Activated CD8-positive, alpha-beta memory T cell treated with anti-CD3 and anti-CD28 coated beads, Interleukin-2, amount 10 ng/mL, durations not matched to agents 7 days and 5 days (primary cell): Measurements from ENCODE around the gene IMMP2L. TPM values are rescaled to one million over a fixed set of nuclear protein-coding genes. Genes with fewer than 3 reads are reported as not detected.

Source experiments
- ATAC-seq: fragments of 150-1000 bp; cut with Tn5 transposase; one replicate; pipeline ENCODE4 v1.10.0; 2021; ENCODE audit warnings: moderate library complexity
- CTCF ChIA-PET: fragments of 350-600 bp; sonication (Branson Sonifier 250); formaldehyde crosslinking; loops from one replicate; lab custom pipeline; 2021; ENCODE audit warnings: antibody characterized with exemption; lab: Charles Lee
- DNase-seq: peaks from one replicate; pipeline ENCODE4 v3.0.0-alpha.2; 2020
- H3K27ac Mint-ChIP-seq: one replicate; pipeline ENCODE4 v1.8.0; 2021; ENCODE audit warnings: mild to moderate bottlenecking, mixed read lengths
- H3K27me3 Mint-ChIP-seq: one replicate; pipeline ENCODE4 v1.8.0; 2021; ENCODE audit warnings: mixed read lengths
- H3K36me3 Mint-ChIP-seq: one replicate; pipeline ENCODE4 v1.8.0; 2021; ENCODE audit warnings: mild to moderate bottlenecking, mixed read lengths
- H3K4me1 Mint-ChIP-seq: one replicate; pipeline ENCODE4 v1.8.0; 2021; ENCODE audit warnings: mixed read lengths
- H3K4me3 Mint-ChIP-seq: one replicate; pipeline ENCODE4 v1.8.0; 2021; ENCODE audit warnings: mild to moderate bottlenecking, moderate library complexity, mixed read lengths
- H3K9me3 Mint-ChIP-seq: one replicate; pipeline ENCODE4 v1.8.0; 2022; ENCODE audit warnings: low read depth, mixed read lengths
- total RNA-seq, 2 experiments: library from RNA; stranded (reverse); gene quantifications; one replicate each; pipeline ENCODE4 v1.2.3, GENCODE V29; 2021

IMMP2L gene
- total RNA-seq, 2 experiments from 2014 or later = 11.5 to 13.1 TPM

DNA sequence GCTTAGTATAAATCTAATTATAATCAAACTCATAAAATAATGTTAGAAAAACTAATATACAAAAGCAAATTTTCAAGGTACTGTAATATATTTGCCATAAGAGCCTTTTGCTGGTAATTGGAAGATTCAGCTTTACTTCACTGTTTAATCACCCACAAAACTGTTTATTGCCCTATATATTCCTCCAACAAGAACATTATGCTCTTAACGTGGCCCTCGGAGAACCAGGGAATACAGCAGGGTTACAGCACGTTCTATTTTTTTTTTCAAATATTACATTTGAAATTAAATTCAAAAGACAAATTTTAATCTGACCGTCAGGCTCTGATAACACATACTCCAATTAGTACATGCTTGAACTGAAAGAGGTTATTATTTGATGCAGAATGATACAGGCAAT is 807.6 kb downstream of the IMMP2L start:
- DNase-seq = no peak
- CTCF ChIA-PET = no interaction called here
- no peak overlapping the region for H3K4me3 Mint-ChIP-seq
- no peak overlapping the region for H3K27ac Mint-ChIP-seq
- no peaks in the 10 kb centered on the region for H3K36me3 Mint-ChIP-seq
- no peaks in the 10 kb centered on the region for H3K27me3 Mint-ChIP-seq
- no peak for ATAC-seq
- no peaks in the 10 kb centered on the region for H3K9me3 Mint-ChIP-seq
- H3K4me1 Mint-ChIP-seq = no peaks in the 10 kb centered on the region

DNA sequence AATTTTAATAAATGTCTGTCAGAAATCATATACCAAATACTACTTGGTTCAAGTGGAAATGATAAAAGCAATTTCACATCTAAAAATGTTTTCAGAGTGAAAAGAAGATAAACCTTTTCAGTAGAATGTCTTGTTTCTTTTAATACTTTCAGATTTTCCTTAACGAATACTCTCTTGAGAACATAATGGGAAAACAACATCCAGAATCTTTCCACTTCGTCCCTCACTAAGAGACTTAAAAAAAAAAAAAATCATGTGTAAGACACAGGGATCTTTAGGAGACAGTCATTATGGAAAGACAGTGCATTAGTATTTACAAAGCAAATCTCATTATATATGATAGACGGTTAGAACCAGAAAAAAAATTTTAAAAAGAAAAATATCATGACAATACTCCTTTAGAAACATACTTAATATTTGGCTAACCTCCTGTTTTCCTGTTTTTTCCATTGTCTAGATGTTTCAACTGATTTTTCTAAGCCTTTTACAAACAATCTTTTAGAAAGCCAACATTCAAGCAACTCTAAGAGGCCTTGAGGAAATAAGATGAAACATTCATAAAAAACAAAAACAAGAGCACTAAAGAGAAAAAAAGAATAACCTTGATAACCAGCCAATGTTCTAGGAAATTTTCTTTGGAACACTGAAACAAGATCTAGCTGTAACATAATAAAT is 811.2 kb downstream of the IMMP2L start:
- ATAC-seq (no peak), DNase-seq (no peak)
- Mint-ChIP-seq H3K9me3 (no peaks in the 10 kb centered on the region), H3K4me1 (no peaks in the 10 kb centered on the region), H3K36me3 (no peaks in the 10 kb centered on the region), H3K27ac (no peak overlapping the region), H3K4me3 (no peak overlapping the region), H3K27me3 (no peaks in the 10 kb centered on the region)
- CTCF ChIA-PET = no interaction called here

GRCh38 chr7:110733221-110733620 is 829.1 kb downstream of the IMMP2L start:
- peaks cover 4% of the 10 kb centered on the region for H3K4me1 Mint-ChIP-seq
- DNase-seq (no peak), ATAC-seq (no peak)
- H3K9me3 Mint-ChIP-seq = no peaks in the 10 kb centered on the region
- CTCF ChIA-PET = no interaction called here
- no peak overlapping the region for H3K4me3 Mint-ChIP-seq
- H3K27me3 Mint-ChIP-seq = no peaks in the 10 kb centered on the region
- H3K36me3 Mint-ChIP-seq = peaks cover 2% of the 10 kb centered on the region
- H3K27ac Mint-ChIP-seq = no peak overlapping the region

DNA sequence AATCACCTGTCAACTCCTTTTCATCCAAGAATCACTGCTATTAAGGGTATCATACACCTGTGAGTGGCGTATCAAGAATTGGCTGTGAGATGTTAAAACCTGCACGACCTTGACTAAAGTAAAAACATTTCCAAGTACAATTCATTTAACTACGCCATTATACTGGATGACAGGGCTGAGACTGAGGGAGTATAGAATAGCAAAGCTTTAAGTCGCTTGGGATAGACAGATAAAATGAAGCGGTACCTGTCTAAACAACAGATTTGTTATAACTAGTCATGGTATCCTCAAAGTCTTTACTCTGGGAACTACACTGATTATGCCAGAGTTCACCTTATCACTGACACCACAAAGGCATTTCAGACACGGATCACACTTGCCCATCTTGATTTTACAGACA is 837.5 kb downstream of the IMMP2L start:
- H3K4me3 Mint-ChIP-seq = no peak overlapping the region
- CTCF ChIA-PET = no interaction called here
- H3K4me1 Mint-ChIP-seq = no peaks in the 10 kb centered on the region

GRCh38 chr7:110721395-110721794 is 840.9 kb downstream of the IMMP2L start:
- CTCF ChIA-PET = no interaction called here
- Mint-ChIP-seq H3K4me1 (no peaks in the 10 kb centered on the region), H3K36me3 (no peaks in the 10 kb centered on the region), H3K9me3 (no peaks in the 10 kb centered on the region), H3K27me3 (no peaks in the 10 kb centered on the region), H3K27ac (no peak overlapping the region), H3K4me3 (no peak overlapping the region)
- DNase-seq (no peak), ATAC-seq (no peak)

More for the DNA sequence above, 837.5 kb downstream of the IMMP2L start:
- Mint-ChIP-seq H3K27me3 (no peaks in the 10 kb centered on the region), H3K9me3 (no peaks in the 10 kb centered on the region), H3K36me3 (no peaks in the 10 kb centered on the region), H3K27ac (no peak overlapping the region)
- DNase-seq = no peak
- no peak for ATAC-seq

DNA sequence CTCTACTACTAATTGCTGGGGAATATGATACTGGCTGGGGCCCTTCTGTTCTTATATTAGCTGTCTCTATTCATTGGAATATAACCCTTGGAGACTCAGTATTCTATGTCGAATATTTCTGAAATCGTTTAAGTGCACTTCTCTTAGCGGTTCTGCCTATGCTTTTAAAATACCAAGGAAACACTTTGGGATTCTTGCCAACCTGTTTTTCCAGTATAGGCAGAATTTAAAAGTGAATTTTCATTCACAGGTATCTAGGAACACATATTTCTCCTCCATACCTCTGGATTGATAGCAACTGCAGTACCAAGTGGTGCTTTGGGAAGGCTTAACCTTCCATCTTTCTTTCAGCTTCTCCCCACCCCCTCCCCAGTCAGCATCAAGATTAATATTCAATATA is 841.7 kb downstream of the IMMP2L start:
- DNase-seq = no peak
- no peak overlapping the region for H3K27ac Mint-ChIP-seq
- no peaks in the 10 kb centered on the region for H3K4me1 Mint-ChIP-seq
- ATAC-seq = no peak
- CTCF ChIA-PET = no interaction called here
- H3K36me3 Mint-ChIP-seq = no peaks in the 10 kb centered on the region
- peaks cover under 1% of the 10 kb centered on the region for H3K9me3 Mint-ChIP-seq
- no peaks in the 10 kb centered on the region for H3K27me3 Mint-ChIP-seq
- no peak overlapping the region for H3K4me3 Mint-ChIP-seq

DNA sequence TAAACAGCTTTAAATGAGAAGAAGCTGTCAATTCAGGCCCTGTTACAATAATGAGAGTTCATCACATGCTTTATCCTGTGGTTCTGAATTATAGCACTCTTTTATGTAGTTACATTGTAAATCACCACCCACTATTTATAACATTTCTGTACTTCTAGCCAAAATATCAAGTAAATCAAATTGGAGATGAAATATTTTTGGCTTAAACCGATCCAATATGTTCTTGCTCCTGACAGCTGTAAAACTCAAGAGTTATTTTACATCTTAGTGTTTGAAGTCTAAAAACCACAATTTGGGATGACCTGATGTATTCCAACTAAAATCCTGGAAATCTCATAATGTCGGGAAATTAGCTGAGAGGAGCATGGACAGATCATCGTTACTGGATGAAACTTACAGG is 842.6 kb downstream of the IMMP2L start:
- peaks cover 1% of the 10 kb centered on the region for H3K36me3 Mint-ChIP-seq
- H3K4me1 Mint-ChIP-seq = no peaks in the 10 kb centered on the region
- H3K9me3 Mint-ChIP-seq = peaks cover 3% of the 10 kb centered on the region
- CTCF ChIA-PET = no interaction called here
- DNase-seq (no peak), ATAC-seq (no peak)
- H3K27me3 Mint-ChIP-seq = no peaks in the 10 kb centered on the region
- no peak overlapping the region for H3K27ac Mint-ChIP-seq
- no peak overlapping the region for H3K4me3 Mint-ChIP-seq

GRCh38 chr7:110718503-110719205 is 843.6 kb downstream of the IMMP2L start:
- DNase-seq (no peak), ATAC-seq (no peak)
- H3K4me1 Mint-ChIP-seq = no peaks in the 10 kb centered on the region
- H3K9me3 Mint-ChIP-seq = peaks cover 5% of the 10 kb centered on the region
- no peaks in the 10 kb centered on the region for H3K27me3 Mint-ChIP-seq
- no peak overlapping the region for H3K4me3 Mint-ChIP-seq
- H3K27ac Mint-ChIP-seq = no peak overlapping the region
- CTCF ChIA-PET = no interaction called here
- H3K36me3 Mint-ChIP-seq = peaks cover 1% of the 10 kb centered on the region

DNA sequence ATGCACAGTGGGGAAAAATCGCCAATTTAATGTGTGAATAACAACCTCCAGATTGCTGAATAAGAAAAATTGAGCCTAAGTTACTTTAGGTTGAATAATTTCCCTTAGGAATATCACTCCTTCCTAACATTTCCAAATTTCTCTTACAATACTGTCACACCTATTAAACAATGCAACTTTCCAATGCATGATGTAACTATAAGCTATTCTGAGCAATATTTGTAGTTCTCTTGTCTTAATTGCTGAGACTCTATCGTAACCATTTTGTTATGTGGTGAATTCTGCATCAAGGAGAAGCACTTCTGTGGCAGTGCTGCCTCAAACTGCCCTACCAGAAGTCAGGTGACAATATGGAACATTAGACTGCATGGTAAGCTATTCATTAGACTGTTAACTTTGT is 858.1 kb downstream of the IMMP2L start:
- DNase-seq (no peak), ATAC-seq (no peak)
- no peaks in the 10 kb centered on the region for H3K9me3 Mint-ChIP-seq
- H3K4me3 Mint-ChIP-seq = no peak overlapping the region
- H3K27me3 Mint-ChIP-seq = no peaks in the 10 kb centered on the region
- no peaks in the 10 kb centered on the region for H3K36me3 Mint-ChIP-seq
- H3K27ac Mint-ChIP-seq = no peak overlapping the region
- CTCF ChIA-PET = no interaction called here
- no peaks in the 10 kb centered on the region for H3K4me1 Mint-ChIP-seq

DNA sequence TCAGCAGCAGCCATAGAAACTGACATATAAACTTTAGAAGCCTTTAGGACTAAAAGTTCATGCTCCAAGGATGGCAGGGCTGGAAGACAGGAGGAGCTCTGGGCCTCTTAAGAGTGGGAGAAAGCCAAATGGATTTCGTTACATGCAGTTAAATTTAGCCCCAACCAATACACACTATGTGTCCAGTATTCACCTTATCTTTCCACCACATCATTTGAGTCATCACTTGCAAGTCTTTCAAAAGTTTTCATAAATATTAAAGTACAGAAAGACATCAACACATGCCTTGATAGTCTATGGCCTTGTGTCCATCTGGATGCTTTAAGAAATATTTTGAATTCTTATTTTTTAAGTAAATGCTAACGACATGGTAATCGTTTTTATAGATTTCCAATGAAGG is 863.7 kb downstream of the IMMP2L start:
- H3K4me3 Mint-ChIP-seq = no peak overlapping the region
- CTCF ChIA-PET = no interaction called here
- no peaks in the 10 kb centered on the region for H3K9me3 Mint-ChIP-seq
- no peak overlapping the region for H3K27ac Mint-ChIP-seq
- ATAC-seq = no peak
- H3K27me3 Mint-ChIP-seq = no peaks in the 10 kb centered on the region
- DNase-seq = no peak
- no peaks in the 10 kb centered on the region for H3K36me3 Mint-ChIP-seq
- H3K4me1 Mint-ChIP-seq = no peaks in the 10 kb centered on the region

- Mint-ChIP-seq H3K4me3 (no peak overlapping the region), H3K4me1 (no peaks in the 10 kb centered on the region)
These were observed 868.9 kb downstream of the IMMP2L start for GRCh38 chr7:110693344-110693743.

DNA sequence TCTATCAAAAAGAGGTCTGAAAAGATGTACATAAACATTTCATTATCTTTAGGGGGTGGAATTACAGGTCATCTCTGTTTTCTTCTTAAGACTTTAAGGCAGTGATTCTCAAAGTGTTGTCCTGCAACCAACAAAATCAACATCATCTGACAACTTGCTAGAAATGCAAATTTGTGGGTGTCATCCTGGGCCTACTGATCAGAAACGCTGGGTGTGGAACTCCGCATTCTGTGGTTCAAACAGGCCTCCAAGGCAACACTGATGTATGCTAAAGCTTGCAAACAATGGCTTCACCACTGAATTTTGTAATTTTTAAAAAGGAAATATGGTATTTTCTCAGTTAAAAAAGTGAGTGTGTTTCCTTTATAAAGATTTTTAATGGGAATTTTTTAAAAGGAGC is 873.4 kb downstream of the IMMP2L start:
- H3K9me3 Mint-ChIP-seq = peaks cover 3% of the 10 kb centered on the region
- DNase-seq (no peak), ATAC-seq (no peak)
- H3K27me3 Mint-ChIP-seq = no peaks in the 10 kb centered on the region
- no peaks in the 10 kb centered on the region for H3K36me3 Mint-ChIP-seq
- no peak overlapping the region for H3K27ac Mint-ChIP-seq
- no peaks in the 10 kb centered on the region for H3K4me1 Mint-ChIP-seq
- CTCF ChIA-PET = no interaction called here
- H3K4me3 Mint-ChIP-seq = no peak overlapping the region

More at GRCh38 chr7:110693344-110693743, 868.9 kb downstream of the IMMP2L start:
- ATAC-seq (no peak), DNase-seq (no peak)
- no peak overlapping the region for H3K27ac Mint-ChIP-seq
- H3K27me3 Mint-ChIP-seq = no peaks in the 10 kb centered on the region
- peaks cover 3% of the 10 kb centered on the region for H3K9me3 Mint-ChIP-seq
- CTCF ChIA-PET = no interaction called here
- no peaks in the 10 kb centered on the region for H3K36me3 Mint-ChIP-seq

DNA sequence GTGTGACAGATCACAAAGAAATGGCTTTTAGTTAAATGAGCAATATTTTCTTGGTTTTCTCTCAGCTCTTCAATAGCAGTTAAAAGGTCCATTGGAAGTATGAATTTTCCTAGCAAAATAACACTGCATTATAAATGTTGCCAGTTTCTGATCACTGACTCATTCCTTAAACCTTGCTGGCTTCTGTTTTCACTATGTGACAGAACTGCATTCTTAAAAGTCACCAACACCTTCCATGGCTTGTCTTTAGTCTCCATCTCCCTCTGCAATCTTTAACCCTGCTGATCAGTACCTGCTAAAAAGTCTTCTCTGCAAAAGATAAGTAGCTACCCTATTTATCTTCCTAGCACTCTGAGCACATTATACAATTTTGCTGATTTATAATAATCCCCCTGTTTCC is 876.4 kb downstream of the IMMP2L start:
- Mint-ChIP-seq H3K4me1 (no peaks in the 10 kb centered on the region), H3K36me3 (no peaks in the 10 kb centered on the region), H3K9me3 (no peaks in the 10 kb centered on the region), H3K4me3 (no peak overlapping the region), H3K27ac (no peak overlapping the region), H3K27me3 (no peaks in the 10 kb centered on the region)
- ATAC-seq (no peak), DNase-seq (no peak)
- CTCF ChIA-PET = interaction anchor here (1.3 kb wide), 1 partner anchor 413 kb away, joined by 4 read pairs; no protein-coding TSS in a partner anchor

DNA sequence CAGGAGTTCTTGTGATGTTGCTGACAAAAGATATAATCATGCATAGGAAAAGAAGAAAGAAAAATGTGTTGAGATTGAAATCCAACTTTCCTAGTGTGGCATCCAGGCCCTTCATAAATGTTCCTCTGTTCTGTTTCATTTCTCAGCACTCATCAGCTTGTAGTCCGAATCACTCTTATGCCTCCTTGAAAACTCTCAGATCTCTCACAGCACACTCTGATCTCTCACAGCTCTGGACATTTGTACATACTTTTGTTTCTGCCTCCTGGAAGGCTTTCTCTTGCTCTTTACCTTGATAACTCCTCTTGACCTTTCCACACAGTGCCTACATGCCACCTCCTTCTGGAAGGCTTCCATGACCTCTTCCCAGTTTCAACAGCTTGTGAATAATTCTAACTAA is 880.4 kb downstream of the IMMP2L start:
- no peaks in the 10 kb centered on the region for H3K36me3 Mint-ChIP-seq
- H3K4me1 Mint-ChIP-seq = no peaks in the 10 kb centered on the region
- H3K4me3 Mint-ChIP-seq = no peak overlapping the region
- no peaks in the 10 kb centered on the region for H3K27me3 Mint-ChIP-seq
- H3K27ac Mint-ChIP-seq = no peak overlapping the region
- no peak for ATAC-seq
- no peak for DNase-seq
- CTCF ChIA-PET = no interaction called here
- H3K9me3 Mint-ChIP-seq = no peaks in the 10 kb centered on the region
